ENCODE results near the gene LTBP1.

Gene LTBP1

DNA sequence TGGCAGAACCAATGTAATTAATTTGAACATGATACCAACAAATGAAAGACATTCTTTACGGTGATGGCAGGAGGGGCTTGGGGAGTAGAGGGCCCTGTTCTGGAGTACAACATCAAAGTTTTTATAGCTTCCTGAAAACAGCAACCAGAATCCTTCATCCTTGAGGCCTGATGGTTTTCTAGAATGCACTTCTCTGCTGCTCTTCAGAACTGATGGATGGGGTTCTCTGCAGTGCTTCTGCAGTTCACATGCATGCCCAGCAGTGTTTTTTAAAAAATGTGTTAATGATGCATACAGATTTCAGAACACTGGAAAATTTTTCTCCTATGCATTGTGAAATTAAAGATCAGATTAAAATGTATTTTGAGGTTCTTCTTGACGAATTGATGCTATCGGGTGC lies 2.5 kb downstream of the LTBP1 start:
- Histone ChIP-seq H3K4me3 (ENCODE audit: low read length) (peak overlapping the region; percentile 79), H3K27me3 (ENCODE audit: control insufficient read depth, low read length) (no peaks in the 10 kb centered on the region), H3K9me3 (ENCODE audit: control insufficient read depth, insufficient read depth, low read length) (no peaks in the 10 kb centered on the region), H3K4me2 (ENCODE audit: low read length) (peak overlapping the region; percentile 78), H3K4me1 (ENCODE audit: control insufficient read depth, low read length) (peaks cover 76% of the 10 kb centered on the region), H4K20me1 (ENCODE audit: control insufficient read depth, insufficient read depth, low read depth, low read length) (peaks cover 13% of the 10 kb centered on the region), H3K79me2 (ENCODE audit: control insufficient read depth, low read length) (peaks cover 76% of the 10 kb centered on the region), H3K36me3 (ENCODE audit: control insufficient read depth, low read length) (peaks cover 65% of the 10 kb centered on the region), H3F3A (ENCODE audit: control insufficient read depth, insufficient read depth) (0 out of 2 replicates have a peak, but pooled peaks cover 2% of the 10 kb centered on the region), H3K9me2 (replicated peaks; ENCODE audit: control insufficient read depth, low read length) (no peaks in the 10 kb centered on the region), H3K27ac (ENCODE audit: low read depth, low read length) (no peak overlapping the region)
- TF ChIP-seq EZH2phosphoT487 (IDR thresholded peaks at IDR 0.05; ENCODE audit: borderline replicate concordance, low read length): no peak
- TF ChIP-seq CTCF (IDR thresholded peaks at IDR 0.05; ENCODE audit: low read depth, low read length, poor library complexity, severe bottlenecking): no peak

DNA sequence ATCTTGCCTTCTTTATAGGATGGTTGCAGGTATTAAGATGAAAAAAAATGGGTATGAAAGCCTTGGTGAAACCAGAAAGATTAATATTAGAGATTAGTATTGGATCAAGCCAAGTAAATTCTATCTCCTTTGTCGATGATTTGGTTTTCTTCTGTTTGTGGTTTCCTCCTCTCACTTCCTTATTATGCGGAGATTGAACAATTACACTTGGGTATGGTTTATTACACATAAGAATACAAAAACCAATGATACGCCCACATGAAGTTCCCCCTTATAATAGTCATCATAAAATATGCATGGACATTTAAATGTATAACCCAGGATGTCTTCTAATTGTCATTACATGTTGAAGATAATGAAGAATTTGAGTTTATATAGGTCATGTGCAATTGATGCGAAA lies 4.9 kb downstream of the LTBP1 start:
- H3K9me2 ChIP-seq (replicated peaks; ENCODE audit: control insufficient read depth, low read length): no peaks in the 10 kb centered on the region
- peak overlapping the region; percentile 9; the same call in 1 of the 2 replicates for H3K27ac ChIP-seq (ENCODE audit: low read depth, low read length)
- 0 out of 2 replicates have a peak, but pooled peaks cover 5% of the 10 kb centered on the region for H3F3A ChIP-seq (ENCODE audit: control insufficient read depth, insufficient read depth)
- H3K36me3 ChIP-seq (ENCODE audit: control insufficient read depth, low read length): peaks cover 87% of the 10 kb centered on the region
- H3K79me2 ChIP-seq (ENCODE audit: control insufficient read depth, low read length): peaks cover 98% of the 10 kb centered on the region
- peaks cover 68% of the 10 kb centered on the region for H3K4me1 ChIP-seq (ENCODE audit: control insufficient read depth, low read length)
- peak overlapping the region; percentile 78 for H3K4me2 ChIP-seq (ENCODE audit: low read length)
- TF ChIP-seq CTCF (IDR thresholded peaks at IDR 0.05; ENCODE audit: low read depth, low read length, poor library complexity, severe bottlenecking): no peak
- TF ChIP-seq EZH2phosphoT487 (IDR thresholded peaks at IDR 0.05; ENCODE audit: borderline replicate concordance, low read length): no peak
- H3K27me3 ChIP-seq (ENCODE audit: control insufficient read depth, low read length): no peaks in the 10 kb centered on the region
- H3K4me3 ChIP-seq (ENCODE audit: low read length): peak overlapping the region; percentile 79
- H4K20me1 ChIP-seq (ENCODE audit: control insufficient read depth, insufficient read depth, low read depth, low read length): peaks cover 13% of the 10 kb centered on the region
- no peaks in the 10 kb centered on the region for H3K9me3 ChIP-seq (ENCODE audit: control insufficient read depth, insufficient read depth, low read length)

DNA sequence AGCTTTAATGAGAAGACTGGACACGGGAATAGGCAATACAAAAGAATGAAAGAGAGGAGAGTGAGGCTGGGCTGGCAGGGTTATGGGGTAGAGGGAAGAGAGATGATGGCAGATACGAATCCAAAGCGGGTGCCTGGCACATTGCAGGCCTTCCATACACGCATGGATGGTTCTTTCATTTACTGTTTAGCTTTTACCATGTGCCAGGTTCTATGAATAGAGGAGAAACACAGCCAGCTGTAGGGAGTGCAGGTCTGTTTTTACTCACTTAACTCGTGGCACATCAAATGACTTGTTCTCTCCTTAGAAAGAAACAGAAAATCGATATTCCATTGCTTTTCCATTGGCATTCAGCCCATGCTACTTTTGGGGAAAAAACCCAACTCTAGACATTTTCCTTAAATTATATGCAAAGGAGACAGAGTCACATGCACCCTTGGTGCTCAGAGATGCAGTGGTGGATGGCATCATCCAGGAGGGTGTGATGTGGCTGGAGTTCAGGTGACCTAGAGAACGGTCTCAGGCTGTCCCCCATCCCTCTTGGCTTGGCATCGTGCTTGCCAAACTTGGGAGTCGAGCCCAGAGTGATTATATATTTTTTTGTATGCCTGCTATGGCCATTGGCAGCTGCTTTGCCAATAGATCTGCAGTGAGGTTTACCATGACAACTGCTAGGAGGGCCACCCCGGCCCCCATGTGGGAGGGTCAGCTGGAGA lies 6.2 kb downstream of the LTBP1 start:
- H3K27me3 ChIP-seq (ENCODE audit: control insufficient read depth, low read length): no peaks in the 10 kb centered on the region
- peaks cover 68% of the 10 kb centered on the region for H3K4me1 ChIP-seq (ENCODE audit: control insufficient read depth, low read length)
- H3K36me3 ChIP-seq (ENCODE audit: control insufficient read depth, low read length): peaks cover 98% of the 10 kb centered on the region
- no peak overlapping the region for H3K27ac ChIP-seq (ENCODE audit: low read depth, low read length)
- H3K79me2 ChIP-seq (ENCODE audit: control insufficient read depth, low read length): peaks cover 99% of the 10 kb centered on the region
- no peak overlapping the region for H3K4me2 ChIP-seq (ENCODE audit: low read length)
- 0 out of 2 replicates have a peak, but pooled peaks cover 5% of the 10 kb centered on the region for H3F3A ChIP-seq (ENCODE audit: control insufficient read depth, insufficient read depth)
- H3K9me3 ChIP-seq (ENCODE audit: control insufficient read depth, insufficient read depth, low read length): no peaks in the 10 kb centered on the region
- no peak for TF ChIP-seq EZH2phosphoT487 (IDR thresholded peaks at IDR 0.05; ENCODE audit: borderline replicate concordance, low read length)
- H3K4me3 ChIP-seq (ENCODE audit: low read length): no peak overlapping the region
- no peaks in the 10 kb centered on the region for H3K9me2 ChIP-seq (replicated peaks; ENCODE audit: control insufficient read depth, low read length)
- peaks cover 13% of the 10 kb centered on the region for H4K20me1 ChIP-seq (ENCODE audit: control insufficient read depth, insufficient read depth, low read depth, low read length)

- H3K4me1 ChIP-seq (ENCODE audit: control insufficient read depth, low read length): peaks cover 56% of the 10 kb centered on the region
- no peak for TF ChIP-seq EZH2phosphoT487 (IDR thresholded peaks at IDR 0.05; ENCODE audit: borderline replicate concordance, low read length)
- no peak for TF ChIP-seq CTCF (IDR thresholded peaks at IDR 0.05; ENCODE audit: low read depth, low read length, poor library complexity, severe bottlenecking)
- no peaks in the 10 kb centered on the region for H3K9me3 ChIP-seq (ENCODE audit: control insufficient read depth, insufficient read depth, low read length)
- no peak overlapping the region for H3K4me2 ChIP-seq (ENCODE audit: low read length)
- no peak overlapping the region for H3K4me3 ChIP-seq (ENCODE audit: low read length)
- no peaks in the 10 kb centered on the region for H3K27me3 ChIP-seq (ENCODE audit: control insufficient read depth, low read length)
- 0 out of 2 replicates have a peak, but pooled peaks cover 5% of the 10 kb centered on the region for H3F3A ChIP-seq (ENCODE audit: control insufficient read depth, insufficient read depth)
- peaks cover under 1% of the 10 kb centered on the region; the same call in 1 of the 2 replicates for H4K20me1 ChIP-seq (ENCODE audit: control insufficient read depth, insufficient read depth, low read depth, low read length)
- H3K27ac ChIP-seq (ENCODE audit: low read depth, low read length): no peak overlapping the region
- H3K36me3 ChIP-seq (ENCODE audit: control insufficient read depth, low read length): peaks cover 98% of the 10 kb centered on the region
- H3K79me2 ChIP-seq (ENCODE audit: control insufficient read depth, low read length): peaks cover 99% of the 10 kb centered on the region
- H3K9me2 ChIP-seq (replicated peaks; ENCODE audit: control insufficient read depth, low read length): no peaks in the 10 kb centered on the region
Observed at GRCh38 chr2:32954206-32954605, 7.5 kb downstream of the LTBP1 start.

Measured in DOHH2 (cell line).